H1 (cell line): Measurements from ENCODE around the gene ADK. TPM values are rescaled to one million over a fixed set of nuclear protein-coding genes. Genes with fewer than 3 reads are reported as not detected.

ENCODE experiments used
- CBX5 ChIP-seq: fragments of 300-800, 300-1000 bp; sonication (generic); IDR thresholded peaks from 2 replicates; pipeline ENCODE4 v1.7.1; 2016; ENCODE audit warnings: antibody characterized with exemption, low read length, low read depth
- HDAC2 ChIP-seq, 2 experiments: fragments of 300-600 bp in 1 of 2; sonication (generic) in 1 of 2; IDR thresholded peaks; 2 replicates each; pipeline ENCODE4 v1.6.1; 2011 to 2012; ENCODE audit warnings: low read depth in 2 of 2, low read length in 2 of 2, mild to moderate bottlenecking in 2 of 2, moderate library complexity in 2 of 2, borderline replicate concordance in 1 of 2, inconsistent platforms in 1 of 2
- KDM4A ChIP-seq: IDR thresholded peaks from one replicate; pipeline ENCODE4 v1.7.1; 2012; ENCODE audit warnings: low read depth, mild to moderate bottlenecking, moderate library complexity, low read length, inconsistent platforms; ENCODE audit not compliant: severe bottlenecking
- SAP30 ChIP-seq: fragments of 300-600 bp; sonication (generic); IDR thresholded peaks from 2 replicates; pipeline ENCODE4 v1.7.1; 2012; ENCODE audit warnings: low read length, moderate library complexity, mild to moderate bottlenecking, inconsistent platforms; ENCODE audit not compliant: insufficient read depth, insufficient replicate concordance
- SRF ChIP-seq: IDR thresholded peaks from 2 replicates; pipeline ENCODE4 v1.6.1; 2011; ENCODE audit warnings: mild to moderate bottlenecking, low read depth, low read length, moderate library complexity
- TAF7 ChIP-seq: optimal IDR thresholded peaks from 2 replicates; pipeline ENCODE3; 2011; ENCODE audit warnings: low read depth, mild to moderate bottlenecking, inconsistent platforms, low read length, moderate library complexity, borderline replicate concordance
- polyA plus RNA-seq, 7 experiments: library from polyadenylated mRNA; depleted of rRNA in 3 of 7; stranded (reverse) in 5 of 7; unstranded in 2 of 7; fragments of >200 nt in 5 of 7; fragments of 200-250 nt in 2 of 7; gene quantifications; 1 replicate in 5 of 7; 2 replicates in 1 of 7; 4 replicates in 1 of 7; pipeline versions ENCODE4 v1.2.1 to v1.2.3, GENCODE V29; 2011 to 2013; ENCODE audit warnings: missing spikeins in 2 of 7, mixed read lengths in 2 of 7
- total RNA-seq: library from RNA; stranded (reverse); fragmentation: NEBNext Ultra II Directional; extraction: Animal tissue kit (Norgen Biotek cat#: 25700); gene quantifications from 2 replicates; pipeline ENCODE4 v1.2.1, GENCODE V29; 2021
- TF ChIP-seq, protein P1 (sequence below): IDR thresholded peaks from 2 replicates; pipeline ENCODE4 v1.6.1; 2012; ENCODE audit warnings: low read length, inconsistent platforms

Gene ADK
- total and polyA plus RNA-seq, 2 of the 8 experiments (the other 6 are each of a cell fraction or from before 2014, with no cell fraction given): 12.3 to 42.4 TPM

DNA sequence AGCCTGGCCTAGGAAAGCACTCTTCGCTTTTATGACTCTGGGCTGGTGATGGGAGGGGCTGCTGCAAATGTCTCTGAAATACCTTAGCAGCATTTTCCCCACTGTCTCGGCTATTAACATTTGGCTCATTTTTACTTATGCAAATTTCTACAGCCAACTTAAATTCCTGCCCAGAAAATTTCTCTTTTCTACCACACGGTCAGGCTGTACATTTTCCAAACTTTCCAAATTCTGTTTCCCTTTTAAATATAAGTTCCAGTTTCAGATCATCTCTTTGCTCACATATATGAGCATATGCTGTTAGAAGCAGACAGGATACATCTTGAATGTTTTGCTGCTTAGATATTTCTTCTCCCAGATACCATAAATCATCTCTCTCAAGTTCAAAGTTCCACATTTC lies 332.3 kb downstream of the ADK start (continued):
- TF ChIP-seq HDAC2 (IDR thresholded peaks at IDR 0.05; ENCODE audit: borderline replicate concordance in 1 of 2, low read depth in 2 of 2, low read length in 2 of 2) (no peak), SAP30 (no peak), KDM4A (no peak), TAF7 (no peak), CBX5 (no peak), SRF (no peak)
- TF ChIP-seq, protein P1, sequence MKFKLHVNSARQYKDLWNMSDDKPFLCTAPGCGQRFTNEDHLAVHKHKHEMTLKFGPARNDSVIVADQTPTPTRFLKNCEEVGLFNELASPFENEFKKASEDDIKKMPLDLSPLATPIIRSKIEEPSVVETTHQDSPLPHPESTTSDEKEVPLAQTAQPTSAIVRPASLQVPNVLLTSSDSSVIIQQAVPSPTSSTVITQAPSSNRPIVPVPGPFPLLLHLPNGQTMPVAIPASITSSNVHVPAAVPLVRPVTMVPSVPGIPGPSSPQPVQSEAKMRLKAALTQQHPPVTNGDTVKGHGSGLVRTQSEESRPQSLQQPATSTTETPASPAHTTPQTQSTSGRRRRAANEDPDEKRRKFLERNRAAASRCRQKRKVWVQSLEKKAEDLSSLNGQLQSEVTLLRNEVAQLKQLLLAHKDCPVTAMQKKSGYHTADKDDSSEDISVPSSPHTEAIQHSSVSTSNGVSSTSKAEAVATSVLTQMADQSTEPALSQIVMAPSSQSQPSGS: no peak
